LoVo (cell line): ENCODE measurements around the gene ACVR1B.

Source experiments
- DNase-seq: peaks from one replicate; pipeline ENCODE4 v3.0.0-alpha.2; 2016; ENCODE audit warnings: low spot score

Gene ACVR1B

GRCh38 chr12:51942501-51943000 lies 8.9 kb upstream of the ACVR1B start:
- DNase-seq = no peak

DNA sequence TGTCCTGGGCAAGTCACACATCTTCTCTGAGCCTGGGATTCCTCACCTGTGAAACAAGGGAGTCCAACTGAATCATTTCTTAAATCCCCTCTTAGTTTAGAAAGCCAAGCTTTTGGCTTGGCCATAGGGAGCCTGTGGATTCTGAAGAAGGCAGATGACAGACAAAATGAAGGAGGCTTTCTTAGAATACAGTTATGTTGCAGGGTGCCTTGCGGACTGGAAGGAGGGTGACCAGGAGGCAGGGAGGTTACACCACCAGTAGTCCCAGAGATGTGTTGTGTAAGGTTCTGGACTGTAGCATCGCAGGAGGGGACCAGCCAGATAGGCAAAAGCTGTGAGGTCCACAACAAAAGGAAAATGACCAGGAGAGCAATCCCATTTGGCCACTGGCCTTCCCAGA lies 8.2 kb upstream of the ACVR1B start:
- DNase-seq = no peak

DNA sequence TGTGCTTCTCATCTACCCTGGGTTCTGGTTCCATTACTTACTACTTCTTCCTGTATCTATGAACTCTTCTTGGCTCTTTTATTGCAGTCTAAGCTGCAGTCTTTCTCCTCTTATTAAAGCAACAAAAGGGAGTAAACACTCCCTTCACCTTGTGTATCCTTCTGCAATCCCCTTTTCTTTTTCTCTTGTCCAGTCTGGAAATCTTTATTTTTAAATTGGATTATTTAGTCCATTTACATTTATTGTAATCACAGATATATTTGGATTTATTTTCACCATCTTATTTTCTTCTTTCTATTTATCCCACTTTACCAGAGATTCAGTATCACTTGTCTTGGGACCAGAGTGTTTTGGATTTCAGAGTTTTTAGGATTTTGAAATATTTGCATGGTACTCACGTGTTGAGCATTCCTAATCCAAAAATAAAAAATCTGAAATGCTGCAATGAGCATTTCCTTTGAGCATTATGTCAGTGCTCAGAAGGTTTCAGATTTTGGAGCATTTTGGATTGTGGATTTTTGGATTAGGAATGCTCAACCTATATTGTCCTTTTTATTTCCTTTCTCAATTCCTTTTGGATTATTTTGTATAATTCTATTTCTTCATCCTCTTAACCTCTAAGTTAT lies 6.8 kb upstream of the ACVR1B start:
- DNase-seq = no peak

DNA sequence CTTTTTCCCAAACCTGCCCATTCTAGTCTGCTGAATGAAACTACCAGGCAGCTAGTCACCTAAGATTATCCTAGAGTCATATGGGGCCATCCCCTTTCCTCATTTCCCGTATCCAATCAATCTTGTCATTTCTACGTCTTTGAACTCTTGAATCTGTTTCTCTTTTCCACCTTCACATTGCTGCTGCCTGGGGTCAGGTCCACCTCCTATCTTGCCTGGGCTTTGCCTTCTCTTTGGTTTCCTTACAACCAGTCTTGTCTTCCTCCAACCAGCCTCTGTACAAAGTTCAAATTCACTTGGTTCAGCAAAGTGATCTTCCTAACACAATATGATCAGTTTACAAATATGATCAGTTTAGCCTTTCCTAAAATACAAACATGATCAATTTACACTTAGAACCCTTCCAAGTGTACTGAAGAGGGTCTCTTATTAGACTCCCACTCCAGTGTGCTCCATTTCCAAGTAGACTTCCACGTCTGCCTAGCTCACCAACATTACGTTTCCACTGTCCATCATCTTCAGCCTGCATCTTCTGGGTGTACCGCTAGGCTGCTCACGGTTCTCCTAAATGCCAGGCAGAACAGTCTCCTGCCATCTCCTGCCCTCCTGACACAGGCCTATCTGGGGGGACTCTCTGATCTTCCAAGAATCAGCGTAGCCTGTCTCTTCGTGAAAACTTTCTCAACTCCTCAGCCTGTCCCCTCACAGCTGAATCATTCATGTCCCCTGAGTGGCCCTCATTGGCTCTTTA lies 4.1 kb upstream of the ACVR1B start:
- DNase-seq = no peak

DNA sequence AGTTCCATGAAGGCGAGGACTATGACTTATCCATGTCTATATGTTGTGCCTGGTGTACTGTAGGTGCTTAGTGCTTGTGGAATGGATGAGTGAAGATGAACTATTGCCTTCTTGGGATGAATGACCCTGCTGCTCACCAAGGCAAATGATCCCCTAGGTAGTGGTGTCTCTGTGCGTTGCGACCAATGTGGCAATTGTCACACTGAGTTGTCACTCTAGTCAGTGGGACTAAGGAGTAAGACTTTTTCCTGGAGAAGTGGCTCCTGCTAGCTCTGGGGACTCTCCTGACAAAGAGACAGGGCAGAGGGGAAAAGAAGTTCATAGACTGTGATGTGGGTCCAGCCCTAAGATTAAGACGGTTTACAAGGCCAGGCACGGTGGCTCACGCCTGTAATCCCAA lies 3.4 kb upstream of the ACVR1B start:
- DNase-seq = no peak

DNA sequence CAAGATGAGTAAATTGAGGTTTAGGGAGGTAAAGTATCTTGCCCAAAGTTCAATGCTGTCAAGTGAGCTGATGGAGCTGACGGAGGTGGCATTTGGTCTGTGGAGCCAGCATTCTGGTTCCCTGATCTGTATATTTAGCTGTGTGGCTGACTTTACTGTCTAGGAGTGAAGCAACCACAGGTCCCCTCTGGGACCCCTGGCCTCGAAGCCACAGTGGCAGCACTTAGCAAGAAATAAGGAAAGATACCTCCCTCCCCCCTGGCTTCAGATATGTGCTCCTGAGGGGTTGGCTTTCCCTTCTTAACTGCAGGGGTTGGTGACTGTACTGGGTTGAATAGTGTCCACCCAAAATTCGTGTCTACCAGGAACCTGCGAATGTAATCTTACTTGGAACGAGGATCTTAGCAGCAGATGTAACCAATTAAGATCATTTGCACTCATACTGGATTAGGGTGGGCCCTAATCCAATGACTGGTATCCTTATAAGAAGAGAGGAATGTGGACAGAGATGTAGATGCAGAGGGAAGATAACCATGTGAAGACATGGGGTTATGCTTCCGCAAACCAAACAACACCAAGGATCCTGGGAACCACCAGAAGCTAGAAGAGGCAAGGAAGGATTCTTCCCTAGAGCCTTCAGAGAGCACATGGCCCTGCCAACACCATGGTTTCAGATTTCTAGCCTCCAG lies 2.0 kb upstream of the ACVR1B start:
- DNase-seq = no peak

GRCh38 chr12:51950682-51951198 lies 759 bp upstream of the ACVR1B start:
- DNase-seq = no peak

GRCh38 chr12:51951843-51952722 lies 584 bp downstream of the ACVR1B start:
- DNase-seq = no peak

DNA sequence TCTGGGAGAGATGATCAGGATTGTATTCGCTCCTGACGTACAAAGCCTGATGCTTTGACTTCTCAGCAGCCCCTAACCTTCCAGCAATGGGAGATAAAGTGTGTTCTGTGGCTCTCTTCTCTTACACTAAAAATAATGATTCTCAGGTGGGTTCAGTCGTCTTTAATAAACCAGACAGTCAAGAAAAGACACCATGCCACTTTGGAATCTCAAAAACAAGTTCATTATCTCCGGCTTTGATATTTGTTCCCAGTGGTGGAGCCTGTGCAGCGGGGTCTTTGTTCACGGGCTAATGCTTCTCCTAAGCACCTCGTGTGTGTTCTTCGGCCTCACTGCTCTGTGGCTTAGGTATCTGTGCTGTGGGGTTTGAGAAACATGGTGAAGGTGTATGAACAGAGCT lies 1.6 kb downstream of the ACVR1B start:
- DNase-seq = no peak

GRCh38 chr12:51953864-51954263 lies 2.4 kb downstream of the ACVR1B start:
- DNase-seq = no peak

DNA sequence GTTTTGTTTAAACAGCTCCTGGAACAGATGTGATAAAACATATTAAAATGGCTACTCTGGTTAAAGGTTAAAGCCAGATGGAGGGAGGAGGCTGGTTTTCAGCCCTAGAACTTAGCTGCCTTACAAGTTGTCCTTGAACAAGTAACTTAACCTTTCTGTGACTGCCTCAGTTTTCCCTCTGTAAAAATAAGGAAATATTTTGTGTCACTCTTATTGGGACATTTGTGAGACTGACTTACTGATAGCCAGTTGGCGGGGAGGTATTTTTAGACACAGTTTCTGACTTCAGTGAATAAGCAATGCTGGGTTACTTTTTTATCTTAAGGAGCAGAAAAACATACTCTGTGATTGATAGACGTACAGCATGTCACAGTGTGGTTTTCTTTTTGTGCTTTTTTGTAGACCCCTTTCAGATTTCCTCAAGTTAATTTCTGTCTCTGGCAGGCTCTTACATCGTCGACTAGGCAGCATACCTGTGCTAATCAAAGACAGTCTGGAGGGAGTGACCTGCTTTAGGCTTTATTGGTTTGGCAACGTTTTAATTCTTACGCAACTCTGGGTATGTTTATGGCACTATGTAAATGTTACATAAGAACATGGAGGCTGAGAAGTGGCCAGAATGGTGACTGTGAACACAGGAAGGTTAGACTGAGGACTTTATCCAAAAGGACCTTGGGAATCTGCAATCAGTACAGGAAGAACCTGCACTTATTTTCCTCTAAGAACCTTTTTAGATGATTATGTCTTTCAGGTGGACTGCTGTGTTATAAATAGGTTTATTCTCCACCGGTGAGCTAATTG lies 3.3 kb downstream of the ACVR1B start:
- peak; percentile 89 for DNase-seq

GRCh38 chr12:51955702-51956101 lies 4.2 kb downstream of the ACVR1B start:
- no peak for DNase-seq

DNA sequence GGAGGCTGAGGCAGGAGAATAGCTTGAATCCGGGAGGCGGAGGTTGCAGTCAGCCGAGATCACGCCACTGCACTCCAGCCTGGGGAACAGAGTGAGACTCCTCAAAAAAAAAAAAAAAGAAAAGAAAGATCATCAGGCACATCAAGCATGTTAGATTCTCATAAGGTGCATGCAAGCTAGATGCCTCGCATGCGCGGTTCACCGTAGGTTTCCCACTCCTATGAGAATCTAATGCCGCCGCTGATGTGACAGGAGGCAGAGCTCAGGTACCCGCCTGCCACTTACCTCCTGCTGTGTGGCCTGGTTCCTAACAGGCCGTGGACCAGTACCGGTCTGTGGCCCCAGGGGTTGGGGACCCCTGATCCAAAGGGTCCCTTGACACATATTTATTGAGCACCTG lies 7.0 kb downstream of the ACVR1B start:
- no peak for DNase-seq

- DNase-seq = no peak
Measured at GRCh38 chr12:51959211-51959610, 7.7 kb downstream of the ACVR1B start.

- DNase-seq = no peak
Measured at GRCh38 chr12:51959921-51960320, 8.4 kb downstream of the ACVR1B start.

- DNase-seq = no peak
Measured at GRCh38 chr12:51960488-51960887, 9.0 kb downstream of the ACVR1B start.

DNA sequence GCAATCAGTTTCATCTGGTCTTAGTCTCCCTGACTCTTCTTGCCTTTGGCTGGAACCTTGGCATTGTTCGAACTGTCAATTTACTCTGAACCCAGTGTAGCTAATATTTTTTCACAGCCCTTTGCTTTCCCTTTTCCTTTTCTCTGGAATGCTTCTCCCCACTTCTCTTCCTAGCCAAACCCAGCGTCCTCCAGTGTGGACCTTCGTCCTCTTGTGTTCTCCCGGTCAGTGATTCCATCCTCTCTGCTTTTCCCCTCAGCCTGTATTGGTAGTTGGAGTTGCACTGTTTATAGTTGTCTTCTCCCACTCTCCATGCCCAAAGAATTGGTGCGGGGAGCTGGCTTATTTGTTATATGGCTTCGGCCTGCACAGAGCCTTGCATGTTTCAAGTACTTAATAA lies 9.4 kb downstream of the ACVR1B start:
- no peak for DNase-seq

DNA sequence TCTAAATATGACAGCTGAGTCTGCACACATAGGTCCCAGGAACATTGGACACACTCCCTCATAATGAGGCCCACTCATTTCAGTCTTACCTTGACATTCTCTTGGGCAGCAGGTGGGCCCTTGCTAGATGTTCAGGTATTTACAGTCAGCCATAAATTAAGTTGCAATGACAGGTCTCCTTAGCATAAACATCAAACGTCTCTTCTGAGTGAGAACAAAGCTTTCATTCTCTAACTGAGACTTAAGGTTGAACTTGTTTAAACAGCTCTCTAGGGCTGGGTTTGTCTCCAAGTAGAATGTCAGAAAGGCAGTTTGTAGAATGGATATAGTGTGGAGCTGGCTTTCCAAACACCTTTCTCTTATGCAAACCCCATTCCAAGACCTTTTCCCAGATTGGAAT lies 10.3 kb downstream of the ACVR1B start:
- peak; percentile 93 for DNase-seq

GRCh38 chr12:51962737-51963136 lies 11.2 kb downstream of the ACVR1B start:
- DNase-seq = no peak

DNA sequence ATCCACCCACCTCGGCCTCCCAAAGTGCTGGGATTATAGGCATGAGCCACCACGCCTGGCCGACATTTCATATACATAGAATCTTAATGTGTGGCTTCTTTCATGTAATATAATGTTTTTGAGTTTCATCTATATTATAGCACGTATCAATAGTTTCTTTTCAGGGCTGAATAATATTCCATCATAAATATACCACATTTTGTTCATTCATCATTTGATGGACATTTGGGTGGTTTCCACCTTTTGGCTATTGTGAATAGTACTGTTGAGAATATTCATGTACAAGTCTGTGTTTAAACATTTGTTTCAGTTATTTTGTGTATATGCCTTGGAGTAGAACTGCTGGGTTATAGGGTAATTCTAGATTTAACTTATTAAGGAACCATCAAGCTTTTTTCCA lies 12.0 kb downstream of the ACVR1B start:
- DNase-seq = no peak

DNA sequence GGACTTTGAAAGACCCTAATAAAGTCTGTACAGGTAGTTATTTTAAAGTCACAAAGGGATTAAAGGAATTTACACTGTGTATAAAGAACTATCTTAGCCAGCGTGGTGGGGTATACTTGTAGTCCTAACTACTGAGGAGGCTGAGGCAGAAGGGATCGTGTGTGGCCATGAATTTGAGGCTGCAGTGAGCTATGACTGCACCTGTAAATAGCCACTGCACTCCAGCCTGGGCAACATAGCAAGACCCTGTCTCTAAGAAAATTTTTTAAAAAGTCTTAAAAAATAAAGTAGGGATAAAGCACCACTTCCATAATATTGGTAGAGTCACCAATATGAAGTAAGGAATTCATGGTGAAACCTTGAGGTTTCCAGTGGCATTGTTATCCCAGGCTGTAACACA lies 18.1 kb downstream of the ACVR1B start:
- no peak for DNase-seq
